ENCODE results near the gene MITF. TPM values are rescaled to one million over a fixed set of nuclear protein-coding genes. Genes with fewer than 3 reads are reported as not detected.

The MITF gene, protein sequence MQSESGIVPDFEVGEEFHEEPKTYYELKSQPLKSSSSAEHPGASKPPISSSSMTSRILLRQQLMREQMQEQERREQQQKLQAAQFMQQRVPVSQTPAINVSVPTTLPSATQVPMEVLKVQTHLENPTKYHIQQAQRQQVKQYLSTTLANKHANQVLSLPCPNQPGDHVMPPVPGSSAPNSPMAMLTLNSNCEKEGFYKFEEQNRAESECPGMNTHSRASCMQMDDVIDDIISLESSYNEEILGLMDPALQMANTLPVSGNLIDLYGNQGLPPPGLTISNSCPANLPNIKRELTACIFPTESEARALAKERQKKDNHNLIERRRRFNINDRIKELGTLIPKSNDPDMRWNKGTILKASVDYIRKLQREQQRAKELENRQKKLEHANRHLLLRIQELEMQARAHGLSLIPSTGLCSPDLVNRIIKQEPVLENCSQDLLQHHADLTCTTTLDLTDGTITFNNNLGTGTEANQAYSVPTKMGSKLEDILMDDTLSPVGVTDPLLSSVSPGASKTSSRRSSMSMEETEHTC
- total RNA-seq = under 1 TPM in 1 of 2 experiments, not detected in 1; 0.10 TPM

DNA sequence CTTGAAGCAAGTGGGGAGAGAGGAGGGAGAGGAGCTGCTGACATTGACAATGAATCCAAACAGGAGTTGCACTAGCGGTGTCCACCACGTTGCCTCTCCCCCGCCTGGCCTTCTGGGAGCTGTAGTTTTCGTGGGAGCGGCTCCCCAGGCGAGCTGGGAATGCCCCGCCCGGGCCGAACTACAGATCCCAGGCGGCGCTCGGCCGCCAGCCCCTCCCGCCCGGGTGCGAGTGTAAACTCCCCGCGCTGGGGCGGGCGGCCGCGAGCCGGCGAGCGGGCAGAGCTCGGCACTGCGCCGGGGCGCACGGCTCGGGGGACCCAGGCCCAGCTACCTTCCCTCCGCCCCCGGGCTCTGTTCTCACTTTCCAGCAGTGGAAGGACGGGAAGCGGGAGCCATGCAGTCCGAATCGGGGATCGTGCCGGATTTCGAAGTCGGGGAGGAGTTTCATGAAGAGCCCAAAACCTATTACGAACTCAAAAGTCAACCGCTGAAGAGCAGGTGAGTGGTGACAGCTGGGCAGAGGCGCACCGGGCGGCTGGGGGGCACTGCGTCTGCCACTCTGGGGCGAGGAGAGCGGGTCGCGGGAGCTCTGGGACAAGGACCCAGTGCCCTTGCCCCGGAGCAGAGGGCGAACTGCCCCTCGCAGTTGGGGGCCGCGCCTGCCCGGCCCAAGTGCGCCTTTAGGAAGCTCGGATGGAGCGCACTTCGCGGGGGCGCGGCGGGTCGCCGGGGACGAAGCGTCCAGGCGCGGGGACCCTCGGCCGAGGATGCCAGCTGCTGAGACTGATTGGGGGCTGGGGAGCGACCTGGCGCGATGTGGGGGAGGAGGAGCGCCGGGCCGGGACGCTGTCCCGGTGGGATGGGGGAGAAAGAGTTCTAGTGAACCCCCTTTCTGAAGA lies at the start of gene MITF:
MITF (plus strand) TSS at position 261 of the 899 bp plus-strand sequence; CDS start at position 395, 134 bp downstream.
- H3K27ac Mint-ChIP-seq = no peak within 1 kb of the TSS
- peaks cover 8% of the 10 kb centered on the region for H3K4me1 Mint-ChIP-seq
- H3K27me3 Mint-ChIP-seq = peaks cover 67% of the 10 kb centered on the region
- peak within 1 kb of the TSS; percentile 64 for H3K4me3 Mint-ChIP-seq
- CTCF ChIA-PET = interaction anchor here (1.0 kb wide), 1 partner anchor 10 kb away, joined by 4 read pairs; no protein-coding TSS in a partner anchor
- peaks cover 2% of the 10 kb centered on the region for H3K36me3 Mint-ChIP-seq (ENCODE audit: low read depth)
- DNase-seq = peak; percentile 28
- POLR2A ChIA-PET = no interaction called here
- no peaks in the 10 kb centered on the region for H3K9me3 Mint-ChIP-seq

DNA sequence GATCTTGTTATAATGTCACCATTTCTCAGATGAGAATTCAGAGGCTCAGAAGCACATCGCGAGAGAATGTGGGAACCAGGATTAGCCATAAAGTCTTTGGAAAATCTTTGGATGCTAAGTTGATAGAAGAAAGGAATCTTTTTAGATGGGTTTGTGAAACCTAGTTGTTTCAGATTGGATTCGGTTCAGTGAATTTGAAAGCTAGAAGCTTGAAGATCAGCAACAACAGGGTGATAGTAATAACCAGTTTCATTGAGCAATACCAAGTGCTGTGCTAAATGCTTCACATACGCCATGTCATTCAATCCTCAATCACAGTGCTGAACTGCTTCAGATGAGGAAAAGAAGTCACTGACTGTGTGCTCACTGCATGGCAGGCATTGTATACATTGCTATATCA lies 47.4 kb upstream of the MITF start:
- no peak overlapping the region for H3K4me3 Mint-ChIP-seq
- no peaks in the 10 kb centered on the region for H3K9me3 Mint-ChIP-seq
- DNase-seq = no peak
- H3K27ac Mint-ChIP-seq = no peak overlapping the region
- POLR2A ChIA-PET = no interaction called here
- CTCF ChIA-PET = interaction anchor here (1.3 kb wide), 1 partner anchor 15 kb away, joined by 3 read pairs; no protein-coding TSS in a partner anchor
- no peaks in the 10 kb centered on the region for H3K4me1 Mint-ChIP-seq
- H3K36me3 Mint-ChIP-seq (ENCODE audit: low read depth) = no peaks in the 10 kb centered on the region
- H3K27me3 Mint-ChIP-seq = peaks cover 2% of the 10 kb centered on the region

DNA sequence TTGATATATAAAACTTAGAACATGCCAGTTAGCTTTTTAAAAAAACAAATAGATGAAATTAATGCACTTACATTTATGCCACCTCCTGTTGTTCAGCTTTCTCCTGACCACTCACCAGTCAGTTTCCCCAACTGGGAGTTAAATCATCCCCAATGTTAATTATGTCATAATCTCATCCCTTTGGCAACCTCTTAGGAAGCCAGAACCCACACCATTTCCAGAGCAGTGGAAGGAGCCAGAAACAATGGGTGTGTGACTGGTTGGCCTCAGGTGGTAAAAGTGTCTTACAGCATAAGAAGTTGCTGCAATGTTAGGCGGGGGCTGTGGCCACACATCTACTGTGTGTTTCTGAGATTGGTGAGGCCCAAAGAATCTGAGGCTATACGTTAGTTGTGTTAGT lies 46.5 kb upstream of the MITF start:
- Mint-ChIP-seq H3K9me3 (no peaks in the 10 kb centered on the region), H3K4me1 (no peaks in the 10 kb centered on the region), H3K4me3 (no peak overlapping the region), H3K36me3 (ENCODE audit: low read depth) (no peaks in the 10 kb centered on the region), H3K27me3 (peaks cover 2% of the 10 kb centered on the region), H3K27ac (no peak overlapping the region)
- POLR2A ChIA-PET = no interaction called here
- DNase-seq = no peak
- CTCF ChIA-PET = interaction anchor here (1.3 kb wide), 1 partner anchor 14 kb away, joined by 3 read pairs; no protein-coding TSS in a partner anchor

DNA sequence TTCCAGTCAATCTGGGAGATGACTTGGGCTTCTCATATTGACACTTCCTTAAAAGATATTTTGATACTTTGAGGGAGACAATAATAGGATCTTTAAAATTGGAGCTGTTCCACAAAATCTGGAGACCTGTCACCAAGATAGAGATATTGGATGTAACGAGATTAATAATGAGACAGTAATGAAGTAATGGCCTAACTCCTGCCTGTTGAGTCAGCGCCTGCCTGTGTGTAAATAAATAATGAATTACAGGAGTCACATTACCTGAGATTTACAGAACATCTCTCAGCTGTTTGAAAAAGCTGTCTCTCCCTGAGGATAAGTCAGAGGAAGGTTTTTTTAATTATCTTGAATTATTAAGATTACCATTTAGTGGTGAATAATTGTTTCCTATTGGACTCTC lies 43.8 kb upstream of the MITF start:
- CTCF ChIA-PET = no interaction called here
- no peak for DNase-seq
- H3K27me3 Mint-ChIP-seq = peaks cover 2% of the 10 kb centered on the region
- H3K4me1 Mint-ChIP-seq = no peaks in the 10 kb centered on the region
- POLR2A ChIA-PET = no interaction called here
- no peaks in the 10 kb centered on the region for H3K9me3 Mint-ChIP-seq
- no peak overlapping the region for H3K4me3 Mint-ChIP-seq
- no peak overlapping the region for H3K27ac Mint-ChIP-seq
- no peaks in the 10 kb centered on the region for H3K36me3 Mint-ChIP-seq (ENCODE audit: low read depth)

DNA sequence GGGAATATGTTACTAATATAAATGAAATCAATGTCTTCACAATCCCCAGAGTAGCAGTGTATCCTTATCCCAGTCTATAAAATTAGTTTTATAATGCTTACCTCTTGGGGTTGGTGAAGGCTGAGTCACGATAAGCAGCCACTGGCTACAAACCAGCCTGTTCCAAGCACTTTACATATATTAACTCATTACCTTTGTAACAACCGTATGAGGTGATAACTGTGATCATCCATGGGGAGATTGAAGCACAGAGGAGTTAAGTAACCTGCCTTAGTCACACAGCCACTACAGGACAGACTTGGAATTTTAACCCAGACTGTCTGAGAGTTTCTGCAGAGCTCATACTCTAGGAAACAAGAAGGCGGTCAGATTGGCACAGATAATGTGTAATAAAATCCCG lies 43.3 kb upstream of the MITF start:
- Mint-ChIP-seq H3K36me3 (ENCODE audit: low read depth) (no peaks in the 10 kb centered on the region), H3K27me3 (peaks cover 2% of the 10 kb centered on the region), H3K4me1 (no peaks in the 10 kb centered on the region), H3K4me3 (no peak overlapping the region), H3K9me3 (no peaks in the 10 kb centered on the region), H3K27ac (no peak overlapping the region)
- DNase-seq = no peak
- ChIA-PET POLR2A (no interaction called here), CTCF (no interaction called here)

DNA sequence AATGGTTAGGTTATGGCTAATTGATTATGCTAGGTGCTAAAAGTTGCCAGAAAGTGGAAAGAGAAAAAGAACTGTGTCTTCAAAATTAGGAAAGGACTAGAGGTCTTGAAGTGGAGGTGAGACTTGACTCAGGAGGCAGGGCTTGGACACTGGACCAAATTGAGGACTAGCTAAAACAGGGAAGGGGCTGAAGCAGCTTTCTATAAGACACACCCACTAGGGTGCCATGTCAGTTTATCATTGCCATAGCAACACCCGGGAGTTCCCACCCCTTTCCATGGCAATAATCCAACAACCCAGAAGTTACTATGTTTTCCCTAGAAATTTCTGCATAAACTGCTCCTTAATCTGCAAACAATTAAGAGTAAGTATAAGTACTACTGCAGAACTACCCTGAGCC lies 42.9 kb upstream of the MITF start:
- DNase-seq = no peak
- Mint-ChIP-seq H3K4me3 (no peak overlapping the region), H3K27me3 (peaks cover 2% of the 10 kb centered on the region), H3K27ac (no peak overlapping the region), H3K36me3 (ENCODE audit: low read depth) (no peaks in the 10 kb centered on the region), H3K4me1 (no peaks in the 10 kb centered on the region), H3K9me3 (no peaks in the 10 kb centered on the region)
- CTCF ChIA-PET = no interaction called here
- POLR2A ChIA-PET = no interaction called here

DNA sequence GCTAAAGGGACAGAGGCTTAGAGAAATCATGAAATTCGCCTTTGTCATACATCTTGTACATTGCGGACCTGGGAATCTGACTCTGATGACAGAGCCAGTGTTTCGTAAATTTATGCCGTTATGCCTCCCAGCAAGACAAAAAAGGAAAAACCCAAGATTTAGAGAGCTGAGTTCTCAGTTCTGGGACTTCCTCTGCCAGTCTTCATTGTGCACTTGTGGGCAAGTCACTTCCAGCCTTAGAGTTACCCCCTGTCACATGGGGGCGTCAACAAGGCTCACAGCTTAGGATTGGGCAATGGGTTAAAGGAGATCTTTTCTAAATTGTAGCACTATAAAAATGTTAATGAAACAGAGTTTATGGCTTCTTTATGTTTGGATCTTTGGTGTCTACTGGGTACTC lies 41.9 kb upstream of the MITF start:
- H3K9me3 Mint-ChIP-seq = no peaks in the 10 kb centered on the region
- peaks cover 2% of the 10 kb centered on the region for H3K27me3 Mint-ChIP-seq
- ChIA-PET POLR2A (no interaction called here), CTCF (no interaction called here)
- DNase-seq = no peak
- no peaks in the 10 kb centered on the region for H3K36me3 Mint-ChIP-seq (ENCODE audit: low read depth)
- H3K4me1 Mint-ChIP-seq = no peaks in the 10 kb centered on the region
- no peak overlapping the region for H3K4me3 Mint-ChIP-seq
- no peak overlapping the region for H3K27ac Mint-ChIP-seq

DNA sequence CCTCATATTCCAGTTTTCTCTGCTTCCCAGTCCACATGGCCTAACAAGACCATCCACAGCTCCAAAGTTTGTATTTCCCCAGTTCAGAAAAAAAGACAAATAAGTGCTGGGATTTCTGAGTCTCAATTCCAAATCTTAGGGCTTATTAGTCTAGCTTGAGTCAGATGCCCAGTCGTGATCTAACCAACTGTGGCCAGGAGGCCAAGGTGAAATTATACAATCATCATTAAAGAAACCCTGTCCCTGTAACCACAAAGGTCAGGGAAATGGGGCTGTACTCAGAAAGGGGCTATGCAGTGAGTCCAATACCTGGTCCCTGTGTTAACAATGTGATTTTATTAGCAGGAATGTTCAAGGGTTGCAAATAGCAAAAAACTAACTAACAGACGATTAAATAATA lies 40.5 kb upstream of the MITF start:
- Mint-ChIP-seq H3K27ac (no peak overlapping the region), H3K36me3 (ENCODE audit: low read depth) (no peaks in the 10 kb centered on the region), H3K9me3 (no peaks in the 10 kb centered on the region), H3K4me3 (no peak overlapping the region), H3K4me1 (no peaks in the 10 kb centered on the region), H3K27me3 (no peaks in the 10 kb centered on the region)
- ChIA-PET CTCF (no interaction called here), POLR2A (no interaction called here)
- no peak for DNase-seq

DNA sequence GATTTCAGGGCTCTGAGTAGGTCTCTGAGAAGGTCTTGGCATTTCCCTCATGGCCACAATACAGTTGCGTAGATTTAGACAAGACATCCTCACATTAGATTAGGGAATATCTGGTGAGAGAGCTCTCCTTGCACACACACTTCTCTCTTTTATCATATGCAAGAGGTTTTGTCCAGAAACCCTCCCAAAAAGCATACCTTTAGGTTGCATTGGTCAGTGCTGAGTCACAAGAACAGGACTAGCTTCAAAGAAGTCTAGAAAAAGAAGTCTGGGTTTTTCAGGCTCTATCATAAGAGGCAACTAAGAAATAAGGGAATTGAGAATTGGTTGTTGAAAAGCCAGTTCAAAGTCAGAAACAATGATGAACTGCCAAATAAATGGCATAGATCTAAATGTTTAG lies 40.1 kb upstream of the MITF start:
- no peak overlapping the region for H3K4me3 Mint-ChIP-seq
- POLR2A ChIA-PET = no interaction called here
- CTCF ChIA-PET = no interaction called here
- no peaks in the 10 kb centered on the region for H3K4me1 Mint-ChIP-seq
- H3K27me3 Mint-ChIP-seq = peaks cover 2% of the 10 kb centered on the region
- H3K36me3 Mint-ChIP-seq (ENCODE audit: low read depth) = no peaks in the 10 kb centered on the region
- no peak overlapping the region for H3K27ac Mint-ChIP-seq
- H3K9me3 Mint-ChIP-seq = no peaks in the 10 kb centered on the region
- DNase-seq = no peak

DNA sequence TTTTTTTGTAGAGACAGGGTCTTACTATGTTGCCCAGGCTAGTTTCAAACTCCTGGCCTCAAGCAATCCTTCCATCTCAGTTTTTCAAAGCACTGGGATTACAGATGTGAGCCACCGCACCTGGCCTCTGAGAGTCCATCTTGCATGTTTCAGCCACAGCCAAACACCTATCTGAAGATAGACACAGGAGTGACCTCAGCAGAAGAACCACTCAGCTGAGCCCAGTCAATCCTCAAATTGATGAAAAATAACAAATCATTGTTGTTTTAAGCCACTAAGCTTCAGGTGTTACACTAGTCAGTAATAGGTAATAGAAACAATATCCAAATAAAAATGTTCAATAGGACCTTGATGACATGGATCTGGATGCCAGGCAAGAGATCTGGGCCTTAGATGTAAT lies 38.3 kb upstream of the MITF start:
- no peaks in the 10 kb centered on the region for H3K9me3 Mint-ChIP-seq
- ChIA-PET CTCF (no interaction called here), POLR2A (interaction anchor here (0.7 kb wide), 1 partner anchor 1245 kb away, joined by 3 read pairs; no protein-coding TSS in a partner anchor)
- H3K36me3 Mint-ChIP-seq (ENCODE audit: low read depth) = no peaks in the 10 kb centered on the region
- H3K27me3 Mint-ChIP-seq = peaks cover 3% of the 10 kb centered on the region
- no peak overlapping the region for H3K27ac Mint-ChIP-seq
- H3K4me1 Mint-ChIP-seq = no peaks in the 10 kb centered on the region
- no peak overlapping the region for H3K4me3 Mint-ChIP-seq
- DNase-seq = no peak

DNA sequence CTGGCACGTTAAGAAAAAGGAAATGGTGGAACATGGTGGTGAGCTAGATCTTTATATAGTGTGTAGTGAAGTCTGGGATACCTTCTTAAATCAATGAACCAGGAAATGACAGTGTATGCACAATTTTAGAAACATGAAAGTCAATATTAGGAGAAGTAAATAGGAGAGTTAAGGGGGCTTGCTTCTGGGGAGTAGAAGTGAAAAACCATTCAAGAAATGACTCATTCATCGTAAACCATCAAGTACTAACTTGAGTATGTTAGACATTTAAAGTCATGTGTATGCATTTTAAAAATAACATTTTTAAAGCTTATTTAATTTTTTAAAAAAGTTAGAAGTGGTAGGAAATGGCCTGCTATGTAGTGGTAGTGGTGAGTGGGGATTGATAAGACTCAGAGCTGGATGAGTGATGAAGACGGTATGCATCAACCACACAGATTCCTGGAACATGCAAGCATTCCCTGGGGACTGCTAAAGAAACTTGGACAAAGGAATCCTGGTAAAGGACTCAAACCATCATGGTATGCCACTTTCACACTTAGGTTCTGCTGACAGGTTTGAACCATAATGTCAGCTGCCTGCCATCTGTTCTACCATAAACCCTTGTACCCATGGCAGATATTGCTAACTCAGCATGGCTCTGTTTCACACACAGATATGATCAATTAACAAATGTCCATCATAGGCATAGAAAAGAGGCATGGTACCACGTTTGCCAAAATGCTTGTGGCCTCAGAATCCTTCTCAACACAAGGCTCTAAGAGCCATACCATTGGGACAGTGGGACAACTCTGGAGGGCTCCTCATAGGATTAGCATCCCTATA lies 28.9 kb upstream of the MITF start:
- no peaks in the 10 kb centered on the region for H3K9me3 Mint-ChIP-seq
- POLR2A ChIA-PET = no interaction called here
- H3K27me3 Mint-ChIP-seq = peaks cover 3% of the 10 kb centered on the region
- H3K4me1 Mint-ChIP-seq = no peaks in the 10 kb centered on the region
- H3K36me3 Mint-ChIP-seq (ENCODE audit: low read depth) = no peaks in the 10 kb centered on the region
- no peak overlapping the region for H3K4me3 Mint-ChIP-seq
- H3K27ac Mint-ChIP-seq = no peak overlapping the region
- CTCF ChIA-PET = no interaction called here
- no peak for DNase-seq

DNA sequence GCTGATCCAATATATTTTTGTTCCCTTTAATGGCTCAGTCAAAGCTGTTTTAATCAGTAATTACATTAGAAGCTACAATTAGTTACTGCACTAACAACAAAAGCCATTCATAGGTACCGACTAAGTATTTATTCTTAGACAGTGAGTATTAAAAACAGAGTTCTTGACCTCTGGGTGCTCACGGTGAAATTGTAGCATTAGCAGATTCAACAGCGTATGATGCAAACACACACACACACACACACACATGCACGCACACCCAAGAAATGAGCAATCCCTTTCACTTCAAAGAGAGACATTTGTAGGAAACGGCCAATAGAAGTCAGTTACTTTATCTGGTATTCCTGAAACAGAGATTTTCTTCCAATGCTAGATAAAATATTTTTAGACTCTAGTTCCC lies 27.0 kb upstream of the MITF start:
- Mint-ChIP-seq H3K27me3 (peaks cover 2% of the 10 kb centered on the region), H3K4me1 (no peaks in the 10 kb centered on the region), H3K4me3 (no peak overlapping the region), H3K27ac (no peak overlapping the region), H3K9me3 (no peaks in the 10 kb centered on the region), H3K36me3 (ENCODE audit: low read depth) (no peaks in the 10 kb centered on the region)
- no peak for DNase-seq
- POLR2A ChIA-PET = no interaction called here
- CTCF ChIA-PET = no interaction called here

DNA sequence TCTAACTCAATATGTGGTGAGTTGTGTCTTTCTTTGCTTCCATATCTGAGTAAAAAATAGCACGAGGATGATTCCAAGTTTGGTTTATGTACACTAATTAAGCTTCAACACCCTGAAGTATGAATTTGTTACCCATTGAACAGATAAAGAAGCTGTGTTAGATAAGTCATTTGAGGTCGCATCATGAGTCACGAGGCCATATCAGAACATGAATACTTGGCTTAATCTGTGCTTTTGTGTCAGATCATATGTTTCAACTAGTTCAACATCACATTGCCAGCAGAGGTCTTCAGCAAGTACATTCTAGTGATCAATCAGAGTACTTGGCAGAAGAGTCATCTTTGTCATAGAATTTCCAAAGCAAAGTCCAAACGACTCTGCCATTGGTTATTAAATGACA lies 26.3 kb upstream of the MITF start:
- H3K27me3 Mint-ChIP-seq = no peaks in the 10 kb centered on the region
- H3K27ac Mint-ChIP-seq = no peak overlapping the region
- no peak for DNase-seq
- no peak overlapping the region for H3K4me3 Mint-ChIP-seq
- no peaks in the 10 kb centered on the region for H3K36me3 Mint-ChIP-seq (ENCODE audit: low read depth)
- no peaks in the 10 kb centered on the region for H3K4me1 Mint-ChIP-seq
- ChIA-PET POLR2A (no interaction called here), CTCF (no interaction called here)
- H3K9me3 Mint-ChIP-seq = no peaks in the 10 kb centered on the region
